Endothelial cell of umbilical vein (primary cell): ENCODE measurements around the gene POLR2E. TPM values are rescaled to one million over a fixed set of nuclear protein-coding genes. Genes with fewer than 3 reads are reported as not detected.

Source experiments
- BruUV-seq: library from RNA; stranded (reverse); fragments of 400-500 nt; replicated peaks from 2 replicates; lab custom pipeline; 2021; lab: Mats Ljungman, UMichigan
- CTCF ChIA-PET: fragments of 300-600, 350-600 bp; sonication (Branson Sonifier 250); formaldehyde crosslinking; loops from one replicate; lab custom pipeline; 2021; ENCODE audit warnings: antibody characterized with exemption, inconsistent platforms; lab: Charles Lee
- POLR2A ChIA-PET: fragments of 300-600, 350-600 bp; sonication (Branson Sonifier 250); formaldehyde crosslinking; loops from one replicate; lab custom pipeline; 2021; ENCODE audit warnings: antibody characterized with exemption, inconsistent platforms; lab: Charles Lee
- DNase-seq: peaks from one replicate; pipeline ENCODE4 v3.0.0-alpha.2; 2011; ENCODE audit warnings: low read depth, low spot score
- FAIRE-seq: peaks from 2 replicates; lab custom pipeline; 2011; peaks lifted over from hg19 to GRCh38; lab: Jason Lieb, UNC
- H2AFZ ChIP-seq: 2 replicates; pipeline ENCODE4 v1.6.0; 2012; ENCODE audit warnings: low read depth, low read length, control low read depth, inconsistent platforms
- H3K27ac ChIP-seq: 2 replicates; pipeline ENCODE4 v1.5.1; 2011; ENCODE audit warnings: low read depth, mild to moderate bottlenecking, control low read depth, low read length, moderate library complexity; ENCODE audit not compliant: insufficient read depth
- H3K27me3 ChIP-seq, 2 experiments: 2 replicates each; pipeline versions ENCODE4 v1.6.0 to v1.6.1; 2011; ENCODE audit warnings: low read length in 2 of 2, mixed read lengths in 1 of 2; ENCODE audit not compliant: control insufficient read depth in 2 of 2, insufficient read depth in 2 of 2
- H3K36me3 ChIP-seq, 2 experiments: 2 replicates in 1 of 2; 3 replicates in 1 of 2; pipeline ENCODE4 v1.5.1; 2011; ENCODE audit warnings: low read length in 2 of 2, mild to moderate bottlenecking in 1 of 2, moderate library complexity in 1 of 2; ENCODE audit not compliant: control insufficient read depth in 2 of 2, insufficient read depth in 2 of 2; ENCODE audit errors: extremely low read depth in 1 of 2
- H3K4me1 ChIP-seq: 3 replicates; pipeline ENCODE4 v1.5.1; 2011; ENCODE audit warnings: mild to moderate bottlenecking, low read length; ENCODE audit not compliant: control insufficient read depth, insufficient read depth; ENCODE audit errors: extremely low read depth
- H3K4me2 ChIP-seq: 2 replicates; pipeline ENCODE4 v1.6.1; 2011; ENCODE audit warnings: low read length, control low read depth, mixed read lengths; ENCODE audit not compliant: insufficient read depth
- H3K4me3 ChIP-seq, 3 experiments: fragments of 200-600 bp in 1 of 3; sonication (generic), shearing (Covaris generic) in 1 of 3; replicated peaks in 1 of 3; 2 replicates each; pipeline ENCODE4 v1.5.1; 2011 to 2016; ENCODE audit warnings: control low read depth in 3 of 3, low read length in 3 of 3, mild to moderate bottlenecking in 2 of 3, inconsistent platforms in 1 of 3, low read depth in 1 of 3, moderate library complexity in 1 of 3; ENCODE audit not compliant: insufficient read depth in 1 of 3
- H3K79me2 ChIP-seq: 2 replicates; pipeline ENCODE4 v1.6.0; 2012; ENCODE audit warnings: low read length, inconsistent platforms; ENCODE audit not compliant: control insufficient read depth, insufficient read depth
- H3K9ac ChIP-seq: replicated peaks from 2 replicates; pipeline ENCODE3; 2011; ENCODE audit warnings: low read length, control low read depth; ENCODE audit not compliant: insufficient read depth; ENCODE audit errors: extremely low read depth
- H3K9me1 ChIP-seq: replicated peaks from 3 replicates; pipeline ENCODE4 v1.6.0; 2011; ENCODE audit warnings: mild to moderate bottlenecking, low read length; ENCODE audit not compliant: control insufficient read depth, insufficient read depth; ENCODE audit errors: extremely low read depth
- H3K9me3 ChIP-seq: replicated peaks from 2 replicates; pipeline ENCODE4 v1.5.1; 2012; ENCODE audit warnings: low read length, inconsistent platforms; ENCODE audit not compliant: control insufficient read depth, insufficient read depth
- H4K20me1 ChIP-seq: replicated peaks from 2 replicates; pipeline ENCODE3; 2011; ENCODE audit warnings: mild to moderate bottlenecking, low read length; ENCODE audit not compliant: control insufficient read depth, insufficient read depth; ENCODE audit errors: extremely low read depth
- EZH2 ChIP-seq: IDR thresholded peaks from 2 replicates; pipeline ENCODE4 v1.6.1; 2012; ENCODE audit warnings: borderline replicate concordance, low read depth, mild to moderate bottlenecking, moderate library complexity, low read length, inconsistent platforms; ENCODE audit not compliant: severe bottlenecking
- JUN ChIP-seq: IDR thresholded peaks from 2 replicates; pipeline ENCODE4 v1.6.1; 2011; ENCODE audit warnings: borderline replicate concordance, low read depth; ENCODE audit not compliant: insufficient read length, insufficient read depth
- POLR2A ChIP-seq: IDR thresholded peaks from 2 replicates; pipeline ENCODE4 v1.6.1; 2012; ENCODE audit warnings: low read depth, mild to moderate bottlenecking, control low read depth, low read length
- POLR2AphosphoS5 ChIP-seq: IDR thresholded peaks from 2 replicates; pipeline ENCODE4 v1.6.1; 2012; ENCODE audit warnings: low read depth, mild to moderate bottlenecking, control low read depth, low read length, moderate library complexity; ENCODE audit not compliant: insufficient read depth
- dilution Hi-C: fragments of 300-500 bp; cut with MboI; formaldehyde crosslinking; loops from one replicate; pipeline ENCODE4 v1.15.0; 2019; ENCODE audit warnings: low sequenced_read_pairs; ENCODE audit not compliant: extremely low pct_ligation_motif_present
- intact Hi-C: fragments of 100-400 bp; cut with micrococcal nuclease; formaldehyde crosslinking; loops from one replicate; pipeline ENCODE4 v1.10.0; 2022
- polyA plus RNA-seq, 4 experiments: library from polyadenylated mRNA; depleted of rRNA in 3 of 4; stranded (reverse) in 3 of 4; unstranded in 1 of 4; fragments of >200 nt; gene quantifications; 2 replicates each; pipeline versions ENCODE4 v1.2.1 to v1.2.3, GENCODE V29; 2011 to 2012; ENCODE audit warnings: missing spikeins in 1 of 4
- total RNA-seq: library from RNA; stranded (reverse); gene quantifications from 2 replicates; pipeline ENCODE4 v1.2.3, GENCODE V29; 2021
- TF ChIP-seq, protein P1 (sequence below): IDR thresholded peaks from 2 replicates; pipeline ENCODE4 v1.6.1; 2011; ENCODE audit not compliant: insufficient read depth, insufficient read length
- TF ChIP-seq, protein P2 (sequence below), 2 donors: IDR thresholded peaks; 1 replicate in 1 of 2; 2 replicates in 1 of 2; pipeline ENCODE4 v1.5.1; 2011; ENCODE audit warnings: low read length in 2 of 2, mild to moderate bottlenecking in 2 of 2, moderate library complexity in 2 of 2, control low read depth in 1 of 2, inconsistent platforms in 1 of 2, low read depth in 1 of 2; ENCODE audit not compliant: insufficient read depth in 1 of 2; ENCODE audit errors: extremely low read depth in 1 of 2

POLR2E gene
- total and polyA plus RNA-seq, 2 donors (not counting 3 experiments of a cell fraction or from before 2014, with no cell fraction given), result 272 to 344 TPM

DNA sequence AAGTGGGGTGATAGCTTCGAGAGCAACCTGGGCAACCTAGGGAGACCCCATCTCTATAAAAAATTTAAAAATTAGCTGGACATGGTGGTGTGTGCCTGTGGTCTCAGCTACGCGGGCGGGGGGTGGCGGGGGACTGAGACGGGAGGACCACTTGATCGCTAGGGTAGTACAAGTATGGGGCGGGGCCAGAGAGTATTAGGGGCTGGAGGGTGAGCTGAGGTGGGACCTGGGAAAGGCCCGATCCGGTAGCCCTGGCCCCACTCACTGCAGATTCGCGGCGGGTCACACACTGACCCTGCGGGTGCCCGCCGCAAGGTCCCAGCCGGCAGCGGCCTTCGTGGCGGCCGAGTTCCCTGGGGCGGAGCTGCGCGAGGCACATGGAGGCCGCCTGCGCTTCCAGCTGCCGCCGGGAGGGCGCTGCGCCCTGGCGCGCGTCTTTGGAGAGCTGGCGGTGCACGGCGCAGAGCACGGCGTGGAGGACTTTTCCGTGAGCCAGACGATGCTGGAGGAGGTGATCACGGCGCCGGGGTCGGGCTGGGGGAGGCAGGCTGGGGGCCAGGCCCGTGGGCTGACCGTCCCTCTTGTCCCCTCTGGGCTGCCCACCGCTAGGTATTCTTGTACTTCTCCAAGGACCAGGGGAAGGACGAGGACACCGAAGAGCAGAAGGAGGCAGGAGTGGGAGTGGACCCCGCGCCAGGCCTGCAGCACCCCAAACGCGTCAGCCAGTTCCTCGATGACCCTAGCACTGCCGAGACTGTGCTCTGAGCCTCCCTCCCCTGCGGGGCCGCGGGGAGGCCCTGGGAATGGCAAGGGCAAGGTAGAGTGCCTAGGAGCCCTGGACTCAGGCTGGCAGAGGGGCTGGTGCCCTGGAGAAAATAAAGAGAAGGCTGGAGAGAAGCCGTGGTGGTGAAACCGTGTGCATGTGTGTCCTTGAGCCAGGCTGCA, 30.2 kb downstream of the POLR2E start:
- no peaks in the 10 kb centered on the region for H3K9me1 ChIP-seq
- BruUV-seq, result no TSS peak
- intact Hi-C loops, result no loop called here
- DNase-seq (peak; percentile 55), FAIRE-seq (peak; percentile 50)
- no peaks in the 10 kb centered on the region for H3K27me3 ChIP-seq
- H3K36me3 ChIP-seq, result no peaks in the 10 kb centered on the region
- H3K9ac ChIP-seq, result no peak overlapping the region
- CTCF ChIA-PET, result interaction anchor here (0.8 to 1.9 kb wide), 15 partner anchors 9 to 149 kb away, joined by 3 to 13 read pairs (median 6); partner anchors contain the start of genes CNN2 and GPX4
- peak overlapping the region; percentile 77 for H2AFZ ChIP-seq
- no peaks in the 10 kb centered on the region for H3K9me3 ChIP-seq
- POLR2A ChIA-PET, result interaction anchor here (0.8 to 1.2 kb wide), 2 partner anchors 36 to 39 kb away, joined by 3 to 4 read pairs; no protein-coding TSS in a partner anchor
- no peak for TF ChIP-seq JUN
- TF ChIP-seq POLR2A, result no peak
- TF ChIP-seq, protein P1, sequence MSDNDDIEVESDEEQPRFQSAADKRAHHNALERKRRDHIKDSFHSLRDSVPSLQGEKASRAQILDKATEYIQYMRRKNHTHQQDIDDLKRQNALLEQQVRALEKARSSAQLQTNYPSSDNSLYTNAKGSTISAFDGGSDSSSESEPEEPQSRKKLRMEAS, result peak; percentile 69
- TF ChIP-seq POLR2AphosphoS5, result peak; percentile 52
- TF ChIP-seq EZH2, result no peak
- TF ChIP-seq, protein P2, sequence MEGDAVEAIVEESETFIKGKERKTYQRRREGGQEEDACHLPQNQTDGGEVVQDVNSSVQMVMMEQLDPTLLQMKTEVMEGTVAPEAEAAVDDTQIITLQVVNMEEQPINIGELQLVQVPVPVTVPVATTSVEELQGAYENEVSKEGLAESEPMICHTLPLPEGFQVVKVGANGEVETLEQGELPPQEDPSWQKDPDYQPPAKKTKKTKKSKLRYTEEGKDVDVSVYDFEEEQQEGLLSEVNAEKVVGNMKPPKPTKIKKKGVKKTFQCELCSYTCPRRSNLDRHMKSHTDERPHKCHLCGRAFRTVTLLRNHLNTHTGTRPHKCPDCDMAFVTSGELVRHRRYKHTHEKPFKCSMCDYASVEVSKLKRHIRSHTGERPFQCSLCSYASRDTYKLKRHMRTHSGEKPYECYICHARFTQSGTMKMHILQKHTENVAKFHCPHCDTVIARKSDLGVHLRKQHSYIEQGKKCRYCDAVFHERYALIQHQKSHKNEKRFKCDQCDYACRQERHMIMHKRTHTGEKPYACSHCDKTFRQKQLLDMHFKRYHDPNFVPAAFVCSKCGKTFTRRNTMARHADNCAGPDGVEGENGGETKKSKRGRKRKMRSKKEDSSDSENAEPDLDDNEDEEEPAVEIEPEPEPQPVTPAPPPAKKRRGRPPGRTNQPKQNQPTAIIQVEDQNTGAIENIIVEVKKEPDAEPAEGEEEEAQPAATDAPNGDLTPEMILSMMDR (IDR thresholded peaks at IDR 0.05; ENCODE audit: extremely low read depth in 1 of 2, insufficient read depth in 1 of 2, low read depth in 1 of 2, low read length in 2 of 2), result peak; percentile 70 to 82
- dilution Hi-C loops, result no loop called here
- peaks cover 31% of the 10 kb centered on the region for H3K4me1 ChIP-seq
- H3K27ac ChIP-seq, result no peak overlapping the region
- no peaks in the 10 kb centered on the region for H3K79me2 ChIP-seq
- H3K4me3 ChIP-seq, result no peak overlapping the region
- H3K4me2 ChIP-seq, result no peak overlapping the region
- no peaks in the 10 kb centered on the region for H4K20me1 ChIP-seq
